ENCODE results near the gene ARHGEF9.
A peak's percentile ranks its signal among the peaks of the same experiment; 100 is the strongest.
"Not testable (repeated sequence)": the region's sequence is repeated elsewhere in the genome, so short reads cannot be mapped to it uniquely, and the experiment has no call there.

ARHGEF9 gene

DNA sequence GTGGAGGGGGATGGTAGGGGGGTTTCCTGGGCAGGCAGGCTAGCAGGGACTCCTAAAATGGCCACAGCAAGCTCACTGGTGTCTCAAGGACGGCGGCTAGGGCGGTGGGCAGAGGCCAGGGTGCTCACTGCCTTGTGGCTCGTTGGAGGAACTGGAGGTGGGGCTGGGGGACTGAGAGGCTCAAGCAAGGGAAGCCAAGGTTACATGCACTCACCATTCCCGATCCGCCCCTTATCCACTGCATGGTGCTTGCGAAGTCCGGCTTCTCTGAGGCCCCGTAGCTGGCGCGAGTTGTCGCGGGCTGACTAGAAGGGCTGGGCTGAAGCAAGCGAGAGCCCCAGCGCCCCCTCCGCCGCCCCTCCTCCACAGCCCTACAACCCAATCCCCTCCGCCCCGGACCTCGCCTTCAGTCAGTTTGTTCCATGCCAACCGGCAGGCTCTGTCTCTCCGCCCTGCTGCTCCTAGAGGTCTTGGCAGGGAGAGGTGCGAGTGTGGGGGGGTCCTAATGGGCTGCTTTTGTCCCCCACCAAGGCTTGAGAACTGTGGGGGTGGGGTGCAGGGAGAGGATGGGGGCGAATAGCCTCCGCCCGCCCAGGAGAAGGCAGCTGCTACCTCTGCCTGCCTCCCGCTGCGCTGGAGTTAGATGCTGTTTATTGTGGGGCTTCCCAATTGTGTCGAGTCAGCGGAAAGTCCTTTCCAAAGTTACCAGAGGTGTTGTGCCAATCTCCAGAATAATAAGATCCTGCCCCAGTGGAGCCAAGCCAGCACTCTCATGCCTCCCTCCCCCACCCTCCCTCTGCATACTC lies at the start of gene ARHGEF9:
Gene ARHGEF9 (minus strand): TSS at position 313 of the 806 bp plus-strand sequence. CDS start 69 bp downstream, at position 244.
- Mint-ChIP-seq H3K27me3 (peaks cover 7% of the 10 kb centered on the region), H3K36me3 (no peaks in the 10 kb centered on the region), H3K4me3 (peak within 1 kb of the TSS; percentile 35), H3K9me3 (no peaks in the 10 kb centered on the region), H3K27ac (no peak within 1 kb of the TSS), H3K4me1 (no peaks in the 10 kb centered on the region)
- CTCF ChIA-PET: no interaction called here
- DNase-seq: no peak

DNA sequence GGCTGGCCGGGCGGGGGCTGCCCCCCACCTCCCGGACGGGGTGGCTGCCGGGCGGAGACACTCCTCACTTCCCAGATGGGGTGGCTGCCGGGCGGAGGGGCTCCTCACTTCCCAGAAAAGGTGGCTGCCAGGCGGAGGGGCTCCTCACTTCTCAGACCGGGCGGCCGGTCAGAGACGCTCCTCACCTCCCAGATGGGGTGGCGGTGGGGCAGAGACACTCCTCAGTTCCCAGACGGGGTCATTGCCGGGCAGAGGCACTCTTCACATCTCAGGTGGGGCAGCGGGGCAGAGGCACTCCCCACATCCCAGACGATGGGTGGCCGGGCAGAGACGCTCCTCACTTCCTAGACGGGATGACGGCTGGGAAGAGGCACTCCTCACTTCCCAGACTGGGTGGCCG lies 40.4 kb upstream of the ARHGEF9 start:
- H3K4me3 Mint-ChIP-seq, CTCF ChIA-PET, DNase-seq, H3K36me3 Mint-ChIP-seq, H3K9me3 Mint-ChIP-seq, H3K27me3 Mint-ChIP-seq, H3K27ac Mint-ChIP-seq, H3K4me1 Mint-ChIP-seq: not testable (repeated sequence)

DNA sequence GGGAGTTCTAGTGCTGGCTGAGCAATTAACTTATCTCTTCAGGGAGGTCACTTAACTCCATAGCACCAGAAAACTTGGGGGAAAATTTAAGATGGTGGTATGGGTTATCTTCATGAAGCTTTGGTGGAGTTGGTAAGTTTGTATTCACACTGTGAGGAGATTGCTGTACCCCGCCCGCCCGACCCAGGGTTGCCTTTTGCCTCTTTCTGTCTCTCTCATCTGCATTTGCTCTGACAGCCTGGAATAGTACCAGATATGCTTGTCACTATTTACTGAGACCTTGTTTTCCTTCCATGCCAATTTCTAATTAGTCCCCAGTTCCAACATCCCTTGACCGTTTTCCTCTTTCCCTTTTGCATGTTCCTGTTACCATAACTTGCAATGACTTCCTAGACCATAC lies 33.1 kb upstream of the ARHGEF9 start:
- DNase-seq: no peak
- Mint-ChIP-seq H3K27me3 (no peaks in the 10 kb centered on the region), H3K27ac (no peak overlapping the region), H3K4me1 (no peaks in the 10 kb centered on the region), H3K9me3 (no peaks in the 10 kb centered on the region), H3K36me3 (no peaks in the 10 kb centered on the region), H3K4me3 (no peak overlapping the region)
- CTCF ChIA-PET: no interaction called here

DNA sequence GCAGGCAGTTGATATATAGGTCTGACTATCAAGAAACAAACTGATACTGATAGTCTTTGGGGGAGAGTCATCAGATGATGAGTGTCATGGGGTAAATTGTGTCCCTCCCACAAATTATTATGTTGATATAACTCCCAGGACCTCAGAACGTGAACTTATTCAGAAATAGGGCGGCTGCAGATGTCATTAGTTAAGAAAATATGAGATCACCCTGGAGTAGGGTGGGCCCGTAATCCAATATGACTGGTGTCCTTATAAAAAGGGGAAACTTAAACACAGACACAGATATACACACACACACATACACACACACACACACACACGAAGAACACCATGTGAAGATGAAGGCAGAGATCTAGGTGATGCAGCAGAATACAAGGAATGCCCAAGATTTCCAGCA lies 32.7 kb upstream of the ARHGEF9 start:
- no peak for DNase-seq
- Mint-ChIP-seq H3K36me3 (no peaks in the 10 kb centered on the region), H3K4me1 (no peaks in the 10 kb centered on the region), H3K4me3 (no peak overlapping the region), H3K27ac (no peak overlapping the region), H3K9me3 (no peaks in the 10 kb centered on the region), H3K27me3 (no peaks in the 10 kb centered on the region)
- CTCF ChIA-PET: no interaction called here

DNA sequence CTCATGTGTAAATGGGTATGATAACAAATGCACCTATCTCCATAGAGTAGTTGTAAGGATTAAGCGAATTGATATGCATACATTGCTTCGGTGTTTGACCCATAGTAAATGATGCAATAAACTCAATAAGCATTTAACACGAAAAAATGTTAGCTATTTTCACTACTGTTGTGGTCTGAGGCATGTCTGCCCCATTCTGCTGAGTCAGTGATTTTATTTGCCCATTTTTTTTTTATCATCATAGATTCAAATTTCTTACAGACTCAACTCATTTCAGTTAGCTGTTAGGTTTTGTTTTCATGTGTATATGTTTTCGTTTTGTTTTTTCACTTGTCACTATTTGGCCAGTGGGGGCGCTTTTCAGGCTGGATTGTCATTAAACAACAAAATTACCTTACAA lies 27.8 kb upstream of the ARHGEF9 start:
- DNase-seq: no peak
- CTCF ChIA-PET: no interaction called here
- no peaks in the 10 kb centered on the region for H3K4me1 Mint-ChIP-seq
- no peaks in the 10 kb centered on the region for H3K9me3 Mint-ChIP-seq
- H3K27me3 Mint-ChIP-seq: no peaks in the 10 kb centered on the region
- H3K27ac Mint-ChIP-seq: no peak overlapping the region
- no peaks in the 10 kb centered on the region for H3K36me3 Mint-ChIP-seq
- no peak overlapping the region for H3K4me3 Mint-ChIP-seq

DNA sequence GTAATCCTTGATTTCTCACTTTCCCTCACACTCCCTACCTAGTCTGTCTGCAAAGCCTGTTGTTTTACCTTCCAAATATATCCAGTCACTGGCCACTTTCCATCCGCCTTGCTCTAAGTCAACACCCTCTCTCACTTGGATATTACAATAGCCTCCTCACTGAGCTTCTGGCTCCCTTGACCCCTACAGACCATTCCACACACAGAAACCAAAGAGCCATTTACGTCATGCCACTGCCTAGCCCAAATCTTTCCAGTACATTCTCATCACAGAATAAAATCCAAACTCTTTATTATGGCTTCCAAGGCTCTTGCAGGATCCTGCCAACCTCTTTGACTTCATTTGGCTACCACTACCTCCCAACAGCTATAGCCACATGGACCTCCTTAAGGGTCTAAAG lies 25.7 kb upstream of the ARHGEF9 start:
- Mint-ChIP-seq H3K27me3 (no peaks in the 10 kb centered on the region), H3K4me3 (no peak overlapping the region), H3K9me3 (no peaks in the 10 kb centered on the region), H3K4me1 (no peaks in the 10 kb centered on the region), H3K36me3 (no peaks in the 10 kb centered on the region), H3K27ac (no peak overlapping the region)
- no peak for DNase-seq
- CTCF ChIA-PET: no interaction called here

DNA sequence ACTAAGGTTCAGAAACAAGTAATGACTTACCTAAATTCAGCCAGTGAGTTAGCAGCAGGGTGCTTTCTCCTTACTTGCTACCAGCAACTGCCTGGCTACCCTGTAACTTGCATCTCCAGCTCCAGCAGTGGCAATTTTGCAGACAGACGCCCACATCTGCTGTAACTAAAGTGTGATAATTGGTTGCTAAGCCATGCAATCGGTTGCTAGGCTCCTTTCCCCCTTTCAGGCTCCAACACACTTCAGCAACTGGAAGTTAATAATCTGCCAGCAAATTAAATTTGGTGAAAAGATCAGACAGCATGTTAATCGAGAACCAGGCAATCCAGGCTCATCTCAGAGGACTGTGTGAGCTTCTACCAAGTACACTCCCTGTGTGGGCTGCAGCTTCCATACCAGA lies 24.2 kb upstream of the ARHGEF9 start:
- no peaks in the 10 kb centered on the region for H3K36me3 Mint-ChIP-seq
- CTCF ChIA-PET: no interaction called here
- no peak overlapping the region for H3K4me3 Mint-ChIP-seq
- H3K27ac Mint-ChIP-seq: no peak overlapping the region
- no peaks in the 10 kb centered on the region for H3K9me3 Mint-ChIP-seq
- DNase-seq: no peak
- H3K27me3 Mint-ChIP-seq: no peaks in the 10 kb centered on the region
- H3K4me1 Mint-ChIP-seq: no peaks in the 10 kb centered on the region

DNA sequence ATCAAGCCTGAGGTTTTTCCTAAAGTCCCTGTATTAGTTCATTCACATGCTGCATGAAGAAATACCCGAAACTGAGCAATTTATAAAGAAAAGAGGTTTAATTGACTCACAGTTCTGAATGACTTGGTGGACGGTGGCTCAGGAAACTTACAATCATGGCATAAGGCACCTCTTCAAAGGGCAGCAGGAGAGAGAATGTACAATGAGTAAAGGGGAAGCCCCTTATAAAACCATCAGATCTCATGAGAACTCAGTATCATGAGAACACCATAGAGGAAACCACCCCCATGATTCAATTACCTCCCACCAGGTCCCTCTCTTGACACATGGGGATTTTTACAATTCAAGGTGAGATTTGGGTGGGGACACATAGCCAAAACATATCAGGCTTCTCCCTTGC lies 10.4 kb upstream of the ARHGEF9 start:
- H3K9me3 Mint-ChIP-seq, CTCF ChIA-PET: not testable (repeated sequence)

DNA sequence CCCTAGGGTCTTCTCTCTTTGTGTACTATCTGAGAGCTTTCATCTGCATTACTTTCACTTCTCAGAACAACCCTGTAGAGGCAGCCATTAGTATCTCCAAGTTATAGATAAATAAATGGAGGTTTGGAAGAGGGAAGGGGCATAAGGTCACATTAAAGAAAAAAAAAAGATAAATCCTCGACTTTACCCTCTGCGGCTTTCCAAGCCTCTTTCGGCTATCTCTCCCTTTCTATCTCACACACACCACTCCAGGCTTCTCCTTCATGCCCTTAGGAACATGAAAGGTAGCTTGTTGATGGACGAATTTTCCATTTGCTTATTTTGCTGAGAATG lies 660 bp upstream of the ARHGEF9 start:
- H3K9me3 Mint-ChIP-seq: no peaks in the 10 kb centered on the region
- H3K27ac Mint-ChIP-seq: no peak overlapping the region
- no peaks in the 10 kb centered on the region for H3K4me1 Mint-ChIP-seq
- peaks cover 7% of the 10 kb centered on the region for H3K27me3 Mint-ChIP-seq
- H3K36me3 Mint-ChIP-seq: no peaks in the 10 kb centered on the region
- DNase-seq: no peak
- CTCF ChIA-PET: no interaction called here
- no peak overlapping the region for H3K4me3 Mint-ChIP-seq

More for the DNA sequence above, 10.4 kb upstream of the ARHGEF9 start:
- H3K27me3 Mint-ChIP-seq, H3K36me3 Mint-ChIP-seq, H3K4me1 Mint-ChIP-seq, H3K4me3 Mint-ChIP-seq, H3K27ac Mint-ChIP-seq, DNase-seq: not testable (repeated sequence)

DNA sequence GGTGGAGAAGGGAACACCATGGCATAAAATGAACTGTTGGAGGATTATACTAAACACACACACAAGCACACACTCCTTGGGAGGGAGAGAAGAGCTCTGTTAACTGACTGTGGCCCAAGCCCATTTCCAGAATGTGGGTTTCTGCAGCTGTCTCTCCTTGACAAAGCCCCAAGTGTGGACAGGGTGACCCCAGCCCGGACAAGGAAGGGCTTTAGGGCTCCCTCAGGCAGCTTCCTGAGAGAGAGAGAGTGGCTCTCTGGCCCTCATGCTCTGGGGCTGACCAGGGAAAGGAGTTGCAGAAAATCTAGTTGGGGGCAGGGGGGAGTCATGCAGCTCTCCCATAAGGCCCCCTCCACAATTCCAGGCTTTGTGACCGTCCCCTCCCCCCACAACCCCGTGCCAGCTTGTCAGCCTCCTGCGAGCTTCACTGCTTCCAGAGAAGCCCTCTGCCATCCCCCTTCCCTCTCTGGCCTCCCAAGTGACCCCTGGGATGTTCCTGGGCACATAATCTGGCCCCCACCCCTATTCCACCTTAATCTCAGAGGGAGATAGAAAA lies 590 bp downstream of the ARHGEF9 start:
- Mint-ChIP-seq H3K4me1 (no peaks in the 10 kb centered on the region), H3K4me3 (no peak overlapping the region), H3K36me3 (no peaks in the 10 kb centered on the region), H3K9me3 (no peaks in the 10 kb centered on the region), H3K27me3 (peaks cover 7% of the 10 kb centered on the region), H3K27ac (no peak overlapping the region)
- CTCF ChIA-PET: no interaction called here
- no peak for DNase-seq

DNA sequence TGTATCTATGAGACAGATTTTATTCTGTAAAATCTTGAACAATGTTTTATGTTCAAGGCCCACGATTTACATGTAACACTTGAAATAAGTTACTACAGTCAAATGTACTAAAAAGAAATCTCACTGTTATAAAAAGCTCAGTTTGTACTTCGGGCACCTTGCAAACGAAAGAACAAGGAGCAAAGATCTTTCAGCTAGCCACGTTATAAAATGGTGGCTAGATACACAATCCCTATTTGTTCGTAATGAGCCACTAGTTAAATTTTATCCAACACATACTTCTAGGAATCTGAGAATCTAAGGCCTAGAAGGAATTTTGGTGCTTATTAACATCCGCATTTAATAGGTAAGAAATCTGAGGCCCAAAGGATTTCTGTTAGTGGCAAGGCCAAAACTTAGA lies 2.5 kb downstream of the ARHGEF9 start:
- CTCF ChIA-PET: no interaction called here
- no peak for DNase-seq
- no peak overlapping the region for H3K27ac Mint-ChIP-seq
- no peaks in the 10 kb centered on the region for H3K9me3 Mint-ChIP-seq
- H3K27me3 Mint-ChIP-seq: peaks cover 7% of the 10 kb centered on the region
- no peaks in the 10 kb centered on the region for H3K36me3 Mint-ChIP-seq
- no peaks in the 10 kb centered on the region for H3K4me1 Mint-ChIP-seq
- no peak overlapping the region for H3K4me3 Mint-ChIP-seq

DNA sequence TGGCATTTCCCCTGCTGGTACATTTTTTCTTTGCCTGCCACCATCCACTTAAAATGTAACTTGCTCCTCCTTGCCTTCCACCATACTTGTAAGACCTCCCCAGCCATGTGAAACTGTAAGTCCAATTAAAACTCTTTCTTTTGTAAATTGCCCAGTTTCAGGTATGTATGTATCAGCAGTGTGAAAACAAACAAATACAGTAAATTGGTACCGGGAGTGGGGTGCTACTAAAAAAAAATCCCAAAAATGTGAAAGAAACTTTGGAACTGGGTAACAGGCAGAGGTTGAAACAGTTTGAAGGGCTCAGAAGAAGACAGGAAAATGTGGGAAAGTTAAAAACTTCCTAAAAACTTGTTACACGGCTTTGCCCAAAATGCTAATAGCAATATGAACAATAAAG lies 16.3 kb downstream of the ARHGEF9 start:
- DNase-seq: no peak
- Mint-ChIP-seq H3K27ac (no peak overlapping the region), H3K27me3 (peaks cover 4% of the 10 kb centered on the region), H3K9me3 (peaks cover 5% of the 10 kb centered on the region), H3K36me3 (peaks cover 2% of the 10 kb centered on the region), H3K4me1 (no peaks in the 10 kb centered on the region), H3K4me3 (no peak overlapping the region)
- CTCF ChIA-PET: no interaction called here

DNA sequence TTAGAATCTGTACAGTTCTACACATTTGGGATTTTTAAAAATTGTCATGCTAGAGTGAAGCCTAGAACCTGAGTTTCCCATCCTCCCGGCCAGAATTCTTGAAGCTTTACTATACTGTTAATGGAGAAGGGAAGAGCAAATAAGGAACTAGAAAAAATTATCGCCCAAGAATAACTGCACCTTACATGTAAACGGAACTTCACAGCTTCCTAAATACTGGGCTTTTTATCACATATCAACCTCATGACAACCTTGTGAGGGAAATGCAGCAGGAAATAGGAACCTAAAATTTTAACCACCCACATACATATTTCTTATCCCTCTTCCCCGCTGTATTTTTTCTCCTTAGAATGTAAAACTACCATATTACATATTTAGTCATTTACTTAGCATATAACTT lies 19.3 kb downstream of the ARHGEF9 start:
- Mint-ChIP-seq H3K4me1 (peaks cover 2% of the 10 kb centered on the region), H3K36me3 (peaks cover 2% of the 10 kb centered on the region), H3K27me3 (peaks cover 4% of the 10 kb centered on the region), H3K9me3 (peaks cover 5% of the 10 kb centered on the region), H3K27ac (no peak overlapping the region), H3K4me3 (no peak overlapping the region)
- DNase-seq: no peak
- CTCF ChIA-PET: no interaction called here

DNA sequence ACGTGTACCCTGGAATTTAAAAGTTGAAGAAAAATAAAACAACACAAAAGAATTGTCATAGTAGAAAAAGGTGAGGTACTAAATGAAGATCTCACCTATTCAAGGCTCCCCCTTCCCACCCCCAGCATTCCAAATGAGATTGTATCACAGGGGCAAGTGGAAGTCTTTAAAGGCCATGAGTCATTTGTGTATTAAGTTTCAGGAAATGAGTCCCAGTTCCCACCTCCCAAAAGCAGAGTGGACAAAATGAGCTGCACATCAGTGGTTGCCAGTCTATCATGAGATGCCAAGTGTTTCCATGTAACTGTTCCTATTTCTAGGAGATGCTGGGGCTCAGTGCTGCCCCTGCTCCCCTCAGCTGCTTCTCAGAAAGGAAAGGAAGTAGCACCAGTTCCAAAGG lies 20.1 kb downstream of the ARHGEF9 start:
- H3K4me3 Mint-ChIP-seq: no peak overlapping the region
- CTCF ChIA-PET: no interaction called here
- peaks cover 2% of the 10 kb centered on the region for H3K4me1 Mint-ChIP-seq
- peaks cover 4% of the 10 kb centered on the region for H3K27me3 Mint-ChIP-seq
- H3K9me3 Mint-ChIP-seq: peaks cover 5% of the 10 kb centered on the region
- no peak for DNase-seq
- no peak overlapping the region for H3K27ac Mint-ChIP-seq
- H3K36me3 Mint-ChIP-seq: peaks cover 2% of the 10 kb centered on the region

DNA sequence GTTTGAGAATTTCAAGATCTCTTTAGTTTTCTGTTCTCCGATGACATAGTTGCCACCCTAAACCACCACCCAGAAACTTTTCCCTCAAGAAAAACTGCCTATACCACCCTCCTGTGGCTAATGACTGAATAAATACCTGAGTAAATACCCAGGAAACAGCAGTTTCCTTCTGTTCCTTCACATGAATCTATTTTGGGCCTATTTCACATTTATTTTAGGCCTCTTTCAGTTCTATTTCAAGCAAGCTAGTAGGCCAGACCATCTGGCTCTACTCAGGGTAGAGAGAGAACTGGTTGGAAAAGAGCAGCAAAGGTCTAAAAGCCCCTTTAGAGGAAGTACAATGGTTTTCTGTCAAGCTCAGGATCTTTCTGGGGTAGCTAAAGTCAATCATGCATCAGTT lies 23.4 kb downstream of the ARHGEF9 start:
- no peak for DNase-seq
- H3K36me3 Mint-ChIP-seq: no peaks in the 10 kb centered on the region
- peaks cover 4% of the 10 kb centered on the region for H3K4me1 Mint-ChIP-seq
- peaks cover 2% of the 10 kb centered on the region for H3K27me3 Mint-ChIP-seq
- no peak overlapping the region for H3K4me3 Mint-ChIP-seq
- no peaks in the 10 kb centered on the region for H3K9me3 Mint-ChIP-seq
- CTCF ChIA-PET: interaction anchor here (0.7 to 1.3 kb wide), 5 partner anchors 15 to 256 kb away, joined by 3 read pairs; no protein-coding TSS in a partner anchor
- no peak overlapping the region for H3K27ac Mint-ChIP-seq

All from activated naive CD4-positive, alpha-beta T cell treated with anti-CD3 and anti-CD28 coated beads, Interleukin-2, amount 10 ng/mL, durations not matched to agents 7 days and 5 days (primary cell).